D341Med (cell line): ENCODE measurements around the gene FAM47E.
"Not testable (repeated sequence)": the region's sequence is repeated elsewhere in the genome, so short reads cannot be mapped to it uniquely, and the experiment has no call there.

ENCODE experiments used
- DNase-seq: peaks from one replicate; pipeline ENCODE4 v3.0.0; 2012; ENCODE audit warnings: low spot score

Gene FAM47E

GRCh38 chr4:76226418-76226817, 25.1 kb upstream of the FAM47E start:
- DNase-seq, result no peak

GRCh38 chr4:76232681-76233080, 18.8 kb upstream of the FAM47E start:
- no peak for DNase-seq

- DNase-seq, result no peak
Measured at GRCh38 chr4:76233083-76233482, 18.4 kb upstream of the FAM47E start.

- DNase-seq, result no peak
Measured at GRCh38 chr4:76233529-76233928, 18.0 kb upstream of the FAM47E start.

GRCh38 chr4:76233967-76234678, 17.4 kb upstream of the FAM47E start:
- no peak for DNase-seq

- DNase-seq, result no peak
Measured at GRCh38 chr4:76234679-76235044, 16.9 kb upstream of the FAM47E start.

- DNase-seq, result no peak
Measured at GRCh38 chr4:76235407-76235806, 16.1 kb upstream of the FAM47E start.

GRCh38 chr4:76235915-76236314, 15.6 kb upstream of the FAM47E start:
- no peak for DNase-seq

GRCh38 chr4:76238236-76238635, 13.3 kb upstream of the FAM47E start:
- no peak for DNase-seq

- no peak for DNase-seq
Measured at GRCh38 chr4:76238701-76239100, 12.8 kb upstream of the FAM47E start.

- no peak for DNase-seq
Measured at GRCh38 chr4:76240236-76240635, 11.3 kb upstream of the FAM47E start.

- not testable (repeated sequence) for DNase-seq
Measured at GRCh38 chr4:76243877-76244276, 7.6 kb upstream of the FAM47E start.

GRCh38 chr4:76246025-76246424, 5.5 kb upstream of the FAM47E start:
- DNase-seq, result no peak

- DNase-seq, result no peak
Measured at GRCh38 chr4:76246852-76247251, 4.7 kb upstream of the FAM47E start.

- DNase-seq, result no peak
Measured at GRCh38 chr4:76250962-76251361, 559 bp upstream of the FAM47E start.

GRCh38 chr4:76252271-76252653, 741 bp downstream of the FAM47E start:
- no peak for DNase-seq

- no peak for DNase-seq
Measured at GRCh38 chr4:76253511-76253910, 2.0 kb downstream of the FAM47E start.

GRCh38 chr4:76256032-76256431, 4.5 kb downstream of the FAM47E start:
- DNase-seq, result no peak

GRCh38 chr4:76256968-76257367, 5.4 kb downstream of the FAM47E start:
- DNase-seq, result no peak

- DNase-seq, result no peak
Measured at GRCh38 chr4:76257824-76258223, 6.3 kb downstream of the FAM47E start.

- no peak for DNase-seq
Measured at GRCh38 chr4:76260571-76260970, 9.1 kb downstream of the FAM47E start.

- DNase-seq, result no peak
Measured at GRCh38 chr4:76265631-76266218, 14.2 kb downstream of the FAM47E start.

GRCh38 chr4:76266627-76267026, 15.1 kb downstream of the FAM47E start:
- DNase-seq, result no peak

- DNase-seq, result no peak
Measured at GRCh38 chr4:76267811-76268210, 16.3 kb downstream of the FAM47E start.
